ENCODE data around the gene MYLK4.

The MYLK4 gene

DNA sequence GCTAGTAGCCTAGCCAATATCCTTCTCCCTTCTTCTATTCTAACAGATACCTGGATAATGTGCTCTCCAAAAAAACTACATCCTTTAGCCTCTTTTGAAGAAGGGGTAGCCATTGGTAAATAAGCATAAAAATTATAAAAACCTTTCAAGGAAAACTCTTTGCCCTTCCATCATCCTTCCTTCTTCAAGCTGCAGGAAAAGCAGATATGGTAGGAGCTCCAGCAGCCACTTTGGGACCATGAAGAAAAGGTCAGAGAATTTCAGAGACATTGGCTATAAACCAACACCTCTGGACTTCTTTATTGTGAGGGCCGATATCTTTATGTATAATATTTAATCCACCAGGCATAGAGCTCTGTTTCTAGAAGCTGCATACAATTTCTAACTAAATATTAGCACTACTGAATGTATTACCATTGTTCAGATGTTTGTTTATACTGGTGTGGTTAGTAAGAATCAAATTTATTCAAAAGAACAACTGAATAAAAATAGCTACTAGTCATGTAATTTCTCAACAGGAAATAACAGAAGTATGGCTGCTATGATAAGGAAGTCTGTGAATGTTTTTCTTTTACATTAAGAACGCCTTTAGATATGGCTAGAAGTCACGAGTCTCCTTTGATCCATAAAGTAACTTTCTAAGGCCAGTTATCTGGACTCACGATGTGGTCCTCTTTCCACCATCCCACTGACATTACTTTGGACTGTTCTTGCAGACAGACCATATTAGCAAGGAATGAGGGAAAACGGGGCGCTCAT is 32.2 kb downstream of the MYLK4 start:
- TF ChIP-seq, protein P1, sequence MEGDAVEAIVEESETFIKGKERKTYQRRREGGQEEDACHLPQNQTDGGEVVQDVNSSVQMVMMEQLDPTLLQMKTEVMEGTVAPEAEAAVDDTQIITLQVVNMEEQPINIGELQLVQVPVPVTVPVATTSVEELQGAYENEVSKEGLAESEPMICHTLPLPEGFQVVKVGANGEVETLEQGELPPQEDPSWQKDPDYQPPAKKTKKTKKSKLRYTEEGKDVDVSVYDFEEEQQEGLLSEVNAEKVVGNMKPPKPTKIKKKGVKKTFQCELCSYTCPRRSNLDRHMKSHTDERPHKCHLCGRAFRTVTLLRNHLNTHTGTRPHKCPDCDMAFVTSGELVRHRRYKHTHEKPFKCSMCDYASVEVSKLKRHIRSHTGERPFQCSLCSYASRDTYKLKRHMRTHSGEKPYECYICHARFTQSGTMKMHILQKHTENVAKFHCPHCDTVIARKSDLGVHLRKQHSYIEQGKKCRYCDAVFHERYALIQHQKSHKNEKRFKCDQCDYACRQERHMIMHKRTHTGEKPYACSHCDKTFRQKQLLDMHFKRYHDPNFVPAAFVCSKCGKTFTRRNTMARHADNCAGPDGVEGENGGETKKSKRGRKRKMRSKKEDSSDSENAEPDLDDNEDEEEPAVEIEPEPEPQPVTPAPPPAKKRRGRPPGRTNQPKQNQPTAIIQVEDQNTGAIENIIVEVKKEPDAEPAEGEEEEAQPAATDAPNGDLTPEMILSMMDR (IDR thresholded peaks at IDR 0.05; ENCODE audit: unreplicated experiment in 3 of 3), result no peak
- peaks cover 4% of the 10 kb centered on the region for H3K4me1 Mint-ChIP-seq
- no peak overlapping the region for H3K4me3 Mint-ChIP-seq
- peak overlapping the region in 1 of 3 experiments; percentile 18 for H3K27ac Mint-ChIP-seq
- peaks cover 21% of the 10 kb centered on the region for H3K36me3 Mint-ChIP-seq (ENCODE audit: low read depth)
- H3K9me3 Mint-ChIP-seq, result peaks cover 20% of the 10 kb centered on the region
- no peaks in the 10 kb centered on the region for H3K27me3 Mint-ChIP-seq (ENCODE audit: low read depth)

DNA sequence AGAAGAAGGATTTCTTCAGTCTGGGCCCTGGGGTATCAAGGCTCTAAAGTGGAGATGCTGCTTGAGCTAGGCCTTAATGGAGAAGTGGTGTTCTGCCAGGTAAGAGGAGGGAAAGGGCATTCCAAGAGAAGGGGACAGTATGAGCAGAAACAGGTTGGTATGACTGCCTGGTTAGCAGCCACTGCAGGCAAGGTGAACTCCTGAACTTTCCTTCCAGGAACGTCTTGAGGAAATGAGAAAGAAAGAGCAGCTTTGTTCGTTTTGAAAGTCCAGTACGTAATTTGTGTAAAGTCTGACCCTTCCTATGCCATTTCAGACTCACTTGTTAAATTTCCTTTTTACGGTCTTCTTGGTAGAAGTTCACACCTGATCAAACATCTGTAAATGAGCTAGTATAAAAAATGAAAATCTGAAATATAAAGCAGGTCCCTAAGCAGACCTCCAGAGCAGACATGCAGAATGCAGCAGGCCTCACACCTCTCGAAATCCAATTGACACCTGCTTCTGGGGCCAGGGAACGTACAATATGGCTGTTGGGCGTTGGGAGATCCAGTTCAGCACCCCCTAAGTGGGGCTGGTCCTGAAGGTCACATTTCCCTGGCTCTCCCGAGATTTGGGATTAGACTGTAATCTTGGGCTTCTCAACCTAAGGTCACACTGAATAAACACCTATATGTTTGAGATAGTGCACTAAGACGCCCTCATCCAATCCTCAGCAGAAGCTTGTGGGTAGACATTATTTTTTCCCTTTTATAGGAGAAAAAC is 33.6 kb downstream of the MYLK4 start:
- peaks cover 17% of the 10 kb centered on the region for H3K36me3 Mint-ChIP-seq (ENCODE audit: low read depth)
- peaks cover 4% of the 10 kb centered on the region for H3K4me1 Mint-ChIP-seq
- TF ChIP-seq, protein P1 (IDR thresholded peaks at IDR 0.05; ENCODE audit: unreplicated experiment in 3 of 3), result no peak
- H3K9me3 Mint-ChIP-seq, result peaks cover 16% of the 10 kb centered on the region
- no peak overlapping the region for H3K4me3 Mint-ChIP-seq
- H3K27ac Mint-ChIP-seq, result no peak overlapping the region
- no peaks in the 10 kb centered on the region for H3K27me3 Mint-ChIP-seq (ENCODE audit: low read depth)

DNA sequence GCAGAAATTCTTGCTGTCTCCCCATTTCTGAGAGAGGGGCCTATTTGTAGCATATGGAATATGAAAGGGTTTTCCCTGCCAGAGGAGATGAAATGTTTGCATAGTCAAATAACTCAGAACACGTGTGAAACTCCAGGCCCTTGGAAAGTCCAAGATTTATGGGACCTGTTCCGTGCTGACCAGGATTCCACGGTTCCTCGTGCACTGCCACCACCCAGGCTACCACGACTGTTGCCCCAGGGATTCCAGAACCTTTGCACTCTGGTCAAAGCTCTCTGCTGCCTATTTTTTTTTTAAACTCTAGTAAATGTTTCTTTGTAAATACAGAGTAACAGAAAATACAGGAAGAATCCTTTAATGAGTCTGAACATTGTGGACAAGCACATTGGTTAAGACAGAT is 35.0 kb downstream of the MYLK4 start:
- Mint-ChIP-seq H3K27ac (no peak overlapping the region), H3K4me1 (peaks cover 4% of the 10 kb centered on the region), H3K9me3 (peaks cover 21% of the 10 kb centered on the region), H3K27me3 (ENCODE audit: low read depth) (no peaks in the 10 kb centered on the region), H3K4me3 (no peak overlapping the region), H3K36me3 (ENCODE audit: low read depth) (peaks cover 15% of the 10 kb centered on the region)
- TF ChIP-seq, protein P1 (IDR thresholded peaks at IDR 0.05; ENCODE audit: unreplicated experiment in 3 of 3), result no peak

DNA sequence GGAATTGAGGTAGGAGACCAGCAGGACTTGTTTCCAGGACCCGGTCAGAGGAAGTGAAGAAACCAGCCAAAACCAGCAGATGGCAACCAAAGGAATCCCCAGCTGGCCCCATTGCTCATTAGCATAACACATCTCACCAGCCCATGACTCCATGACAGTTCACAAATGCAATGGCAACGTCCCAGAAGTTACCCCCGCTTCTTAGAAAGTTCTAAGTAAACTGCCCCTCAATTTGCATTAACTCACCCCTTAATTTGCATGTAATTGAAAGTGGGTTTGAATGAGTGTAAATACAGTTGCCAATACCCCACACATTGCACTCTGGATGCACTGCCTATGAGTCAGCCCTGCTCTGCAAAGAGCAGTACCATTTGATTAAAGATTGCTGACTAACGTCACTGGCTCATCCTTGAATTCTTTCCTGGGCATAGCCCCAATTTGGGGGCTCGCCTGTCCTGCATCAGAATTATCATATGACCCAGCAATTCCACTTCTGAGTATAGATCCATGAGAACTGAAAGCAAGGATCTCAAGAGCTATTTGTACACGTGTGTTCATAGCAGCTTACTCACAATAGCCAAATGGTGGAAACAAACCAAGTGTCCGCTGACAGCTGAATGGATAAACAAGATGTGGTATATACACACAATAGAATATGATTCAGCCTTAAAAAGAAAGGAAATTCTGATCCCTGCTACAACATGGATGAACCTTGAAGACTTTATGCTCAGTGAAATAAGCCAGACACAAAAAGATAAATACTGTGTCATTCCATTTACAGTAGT is 36.4 kb downstream of the MYLK4 start:
- no peak overlapping the region for H3K4me3 Mint-ChIP-seq
- no peaks in the 10 kb centered on the region for H3K27me3 Mint-ChIP-seq (ENCODE audit: low read depth)

DNA sequence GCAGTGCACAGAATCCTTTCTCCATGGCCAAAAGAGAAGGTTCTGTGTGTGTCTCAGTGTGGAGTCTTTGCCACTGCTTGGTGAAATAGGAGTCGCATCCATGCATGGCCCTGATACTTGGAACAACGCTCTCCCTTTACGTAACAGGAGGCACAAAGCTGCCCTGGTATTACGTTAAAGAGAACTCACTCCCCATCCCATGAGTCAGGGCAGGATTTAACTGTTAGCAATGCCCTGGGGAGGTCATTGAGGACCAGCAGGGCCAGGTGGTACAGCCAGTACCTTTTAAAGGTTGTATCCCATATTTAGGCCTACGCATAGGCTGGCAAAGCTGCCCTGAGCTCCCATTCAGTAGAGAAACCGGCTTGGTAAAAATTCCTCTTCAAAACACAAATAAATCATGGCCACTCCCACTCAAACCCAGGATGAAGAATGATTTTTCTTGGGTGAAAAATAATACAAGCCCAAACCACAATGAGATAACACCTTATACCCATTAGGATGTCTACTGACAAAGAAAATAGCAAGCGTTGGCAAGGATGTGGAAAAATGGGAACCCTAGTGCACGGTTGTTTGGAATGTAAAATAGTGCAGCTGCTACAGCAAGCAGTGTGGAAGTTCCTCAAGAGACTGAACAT is 37.1 kb downstream of the MYLK4 start:
- H3K27ac Mint-ChIP-seq, result no peak overlapping the region
- TF ChIP-seq, protein P1 (IDR thresholded peaks at IDR 0.05; ENCODE audit: unreplicated experiment in 3 of 3), result no peak
- H3K4me3 Mint-ChIP-seq, result no peak overlapping the region
- no peaks in the 10 kb centered on the region for H3K27me3 Mint-ChIP-seq (ENCODE audit: low read depth)
- H3K36me3 Mint-ChIP-seq (ENCODE audit: low read depth), result peaks cover 18% of the 10 kb centered on the region
- peaks cover 4% of the 10 kb centered on the region for H3K4me1 Mint-ChIP-seq
- peaks cover 23% of the 10 kb centered on the region for H3K9me3 Mint-ChIP-seq

More for the DNA sequence above, 36.4 kb downstream of the MYLK4 start:
- Mint-ChIP-seq H3K4me1 (peaks cover 4% of the 10 kb centered on the region), H3K9me3 (peaks cover 27% of the 10 kb centered on the region), H3K36me3 (ENCODE audit: low read depth) (peaks cover 18% of the 10 kb centered on the region), H3K27ac (no peak overlapping the region)
- TF ChIP-seq, protein P1 (IDR thresholded peaks at IDR 0.05; ENCODE audit: unreplicated experiment in 3 of 3), result no peak
